ENCODE data around the gene ELL2.

Gene ELL2

DNA sequence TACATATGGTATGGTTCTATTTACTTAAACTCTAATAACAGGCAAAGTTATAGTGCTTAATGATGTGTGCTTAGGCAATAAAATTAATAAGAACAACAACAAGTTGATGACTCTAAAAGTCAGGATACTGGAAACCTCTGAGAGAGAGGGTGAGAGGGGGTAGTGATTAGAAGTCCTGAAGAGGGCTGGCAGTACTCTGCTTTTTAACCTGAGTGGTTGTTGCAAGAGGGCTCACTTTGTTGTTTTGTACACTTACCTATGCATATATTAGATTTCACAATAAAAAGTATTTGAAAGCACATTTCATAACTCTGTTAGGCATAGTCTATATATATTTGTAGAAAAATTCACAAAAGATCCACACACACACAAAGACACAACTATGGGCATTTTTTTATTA is 21.4 kb upstream of the ELL2 start:
- Histone ChIP-seq H3K36me3 (ENCODE audit: control insufficient read depth, insufficient read depth, low read length) (no peaks in the 10 kb centered on the region), H3K9ac (ENCODE audit: low read length) (no peak overlapping the region), H3K4me1 (ENCODE audit: control insufficient read depth, insufficient read depth, low read length) (peaks cover 10% of the 10 kb centered on the region; the same call in 1 of the 2 replicates), H3K4me3 (ENCODE audit: low read depth, low read length) (no peak overlapping the region), H3K27ac (ENCODE audit: low read depth, low read length) (no peak overlapping the region), H3K27me3 (ENCODE audit: control insufficient read depth, insufficient read depth, low read length) (no peaks in the 10 kb centered on the region), H3K9me3 (ENCODE audit: control insufficient read depth, insufficient read depth, low read depth, low read length) (no peaks in the 10 kb centered on the region)

DNA sequence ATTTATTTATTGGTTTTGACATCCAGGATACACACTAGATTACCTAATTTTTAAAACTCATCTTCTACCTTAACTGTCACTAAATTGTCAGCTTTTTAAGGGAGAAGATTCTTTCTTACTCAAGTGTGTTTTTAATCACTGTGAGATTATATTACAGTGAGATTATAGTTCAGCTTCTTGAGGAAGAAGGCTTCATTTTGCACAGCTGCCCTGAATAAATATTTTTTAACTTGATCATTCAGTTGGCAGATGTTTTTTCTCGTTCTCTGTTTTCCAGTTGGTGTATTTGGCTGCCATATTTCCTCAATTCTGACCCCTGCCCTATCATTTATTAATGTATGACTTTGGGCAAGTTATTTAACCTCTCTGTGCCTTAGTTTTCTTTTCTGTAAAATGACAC is 15.0 kb upstream of the ELL2 start:
- no peak overlapping the region for H3K9ac ChIP-seq (ENCODE audit: low read length)
- no peak overlapping the region for H3K4me3 ChIP-seq (ENCODE audit: low read depth, low read length)
- H3K27me3 ChIP-seq (ENCODE audit: control insufficient read depth, insufficient read depth, low read length): no peaks in the 10 kb centered on the region
- H3K9me3 ChIP-seq (ENCODE audit: control insufficient read depth, insufficient read depth, low read depth, low read length): no peaks in the 10 kb centered on the region
- peaks cover 5% of the 10 kb centered on the region; the same call in 1 of the 2 replicates for H3K4me1 ChIP-seq (ENCODE audit: control insufficient read depth, insufficient read depth, low read length)
- no peaks in the 10 kb centered on the region for H3K36me3 ChIP-seq (ENCODE audit: control insufficient read depth, insufficient read depth, low read length)
- no peak overlapping the region for H3K27ac ChIP-seq (ENCODE audit: low read depth, low read length)

DNA sequence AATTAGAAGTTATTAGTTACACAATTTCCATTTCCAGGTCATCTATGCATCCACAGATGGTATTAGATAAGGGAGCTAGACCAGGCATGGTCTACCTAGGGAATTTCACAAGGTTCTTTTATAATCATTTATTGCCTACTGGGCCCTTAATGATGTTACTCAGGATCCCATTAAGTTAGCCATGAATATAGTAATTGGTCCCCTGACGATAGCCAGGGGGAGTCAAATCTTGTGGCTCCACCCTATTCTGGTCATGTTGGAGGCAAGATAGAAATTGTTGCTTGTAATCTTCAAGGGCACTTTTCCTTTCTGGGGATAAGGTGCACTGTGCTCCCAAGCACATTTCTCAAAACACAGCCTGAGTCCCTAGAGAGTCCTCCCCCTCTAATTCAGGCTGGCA is 14.1 kb upstream of the ELL2 start:
- H3K27ac ChIP-seq (ENCODE audit: low read depth, low read length): no peak overlapping the region
- H3K4me3 ChIP-seq (ENCODE audit: low read depth, low read length): no peak overlapping the region
- H3K36me3 ChIP-seq (ENCODE audit: control insufficient read depth, insufficient read depth, low read length): no peaks in the 10 kb centered on the region
- H3K9me3 ChIP-seq (ENCODE audit: control insufficient read depth, insufficient read depth, low read depth, low read length): no peaks in the 10 kb centered on the region
- H3K9ac ChIP-seq (ENCODE audit: low read length): no peak overlapping the region
- peaks cover 5% of the 10 kb centered on the region; the same call in 1 of the 2 replicates for H3K4me1 ChIP-seq (ENCODE audit: control insufficient read depth, insufficient read depth, low read length)
- no peaks in the 10 kb centered on the region for H3K27me3 ChIP-seq (ENCODE audit: control insufficient read depth, insufficient read depth, low read length)

DNA sequence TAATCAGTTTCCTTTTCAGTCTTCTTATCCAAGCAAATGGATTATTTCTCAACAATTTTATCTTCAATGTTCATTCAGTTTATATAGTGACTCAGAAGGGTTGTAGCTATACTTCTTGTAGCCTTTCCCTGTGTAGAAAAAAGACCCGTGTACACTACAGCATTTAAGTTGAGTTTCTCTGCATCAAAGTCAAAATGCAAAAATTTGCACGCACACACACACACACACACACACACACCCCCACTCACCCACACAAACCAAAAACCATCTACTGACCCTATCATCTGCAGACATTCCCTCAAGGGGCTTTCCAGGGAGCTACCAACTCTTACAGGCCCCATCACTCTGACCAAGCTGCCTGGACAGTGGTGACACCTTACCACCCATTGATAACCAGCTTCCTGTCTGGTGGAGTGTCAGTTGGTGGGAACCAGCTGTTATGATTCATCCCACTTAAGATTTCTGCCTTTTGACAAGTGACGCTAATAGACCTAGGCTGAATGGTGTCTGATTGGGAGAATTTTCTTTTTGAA is 12.2 kb upstream of the ELL2 start:
- Histone ChIP-seq H3K4me1 (ENCODE audit: control insufficient read depth, insufficient read depth, low read length) (peaks cover 5% of the 10 kb centered on the region; the same call in 1 of the 2 replicates), H3K9ac (ENCODE audit: low read length) (no peak overlapping the region), H3K36me3 (ENCODE audit: control insufficient read depth, insufficient read depth, low read length) (no peaks in the 10 kb centered on the region), H3K27ac (ENCODE audit: low read depth, low read length) (no peak overlapping the region), H3K4me3 (ENCODE audit: low read depth, low read length) (no peak overlapping the region), H3K27me3 (ENCODE audit: control insufficient read depth, insufficient read depth, low read length) (no peaks in the 10 kb centered on the region), H3K9me3 (ENCODE audit: control insufficient read depth, insufficient read depth, low read depth, low read length) (no peaks in the 10 kb centered on the region)

DNA sequence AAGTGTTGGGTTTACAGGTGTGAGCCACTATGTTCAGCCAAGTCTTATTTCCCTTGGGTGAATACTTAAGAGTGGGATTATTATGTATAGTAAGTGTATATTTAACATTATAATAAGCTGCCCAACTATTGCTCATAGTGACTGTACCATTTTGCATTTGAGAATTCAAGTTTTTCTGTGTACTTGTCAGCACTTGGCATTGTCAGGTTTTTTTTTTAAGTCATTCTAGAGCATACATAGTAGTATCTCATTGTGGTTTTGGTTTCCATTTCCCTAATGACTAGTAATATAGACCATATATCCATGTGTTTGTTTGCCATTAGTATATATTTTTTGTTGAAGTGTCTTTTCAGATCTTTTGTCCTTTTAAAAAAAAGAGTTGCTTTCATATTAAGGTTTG is 10.5 kb upstream of the ELL2 start:
- no peak overlapping the region for H3K4me3 ChIP-seq (ENCODE audit: low read depth, low read length)
- H3K27me3 ChIP-seq (ENCODE audit: control insufficient read depth, insufficient read depth, low read length): no peaks in the 10 kb centered on the region
- no peak overlapping the region for H3K9ac ChIP-seq (ENCODE audit: low read length)
- no peaks in the 10 kb centered on the region for H3K36me3 ChIP-seq (ENCODE audit: control insufficient read depth, insufficient read depth, low read length)
- H3K27ac ChIP-seq (ENCODE audit: low read depth, low read length): no peak overlapping the region
- H3K4me1 ChIP-seq (ENCODE audit: control insufficient read depth, insufficient read depth, low read length): peaks cover 5% of the 10 kb centered on the region; the same call in 1 of the 2 replicates
- no peaks in the 10 kb centered on the region for H3K9me3 ChIP-seq (ENCODE audit: control insufficient read depth, insufficient read depth, low read depth, low read length)

DNA sequence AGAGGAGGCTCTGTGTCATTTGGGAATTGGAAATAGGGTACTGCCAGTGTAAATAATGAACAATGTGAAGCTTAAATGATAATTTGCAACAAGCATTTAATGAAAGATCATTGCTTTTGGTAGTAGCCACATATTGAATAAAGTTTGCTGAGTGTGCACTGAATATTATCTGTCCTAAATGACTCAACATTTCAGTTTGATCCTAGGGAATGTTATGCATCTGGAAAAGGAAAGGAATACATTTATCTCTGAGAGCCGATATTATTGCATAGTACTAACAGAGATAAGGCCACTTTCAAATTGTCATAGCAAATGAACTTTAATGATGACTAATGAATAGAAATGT is 8.7 kb upstream of the ELL2 start:
- Histone ChIP-seq H3K9me3 (ENCODE audit: control insufficient read depth, insufficient read depth, low read depth, low read length) (no peaks in the 10 kb centered on the region), H3K9ac (ENCODE audit: low read length) (no peak overlapping the region), H3K36me3 (ENCODE audit: control insufficient read depth, insufficient read depth, low read length) (no peaks in the 10 kb centered on the region), H3K27me3 (ENCODE audit: control insufficient read depth, insufficient read depth, low read length) (no peaks in the 10 kb centered on the region), H3K4me3 (ENCODE audit: low read depth, low read length) (no peak overlapping the region), H3K4me1 (ENCODE audit: control insufficient read depth, insufficient read depth, low read length) (no peaks in the 10 kb centered on the region), H3K27ac (ENCODE audit: low read depth, low read length) (no peak overlapping the region)

DNA sequence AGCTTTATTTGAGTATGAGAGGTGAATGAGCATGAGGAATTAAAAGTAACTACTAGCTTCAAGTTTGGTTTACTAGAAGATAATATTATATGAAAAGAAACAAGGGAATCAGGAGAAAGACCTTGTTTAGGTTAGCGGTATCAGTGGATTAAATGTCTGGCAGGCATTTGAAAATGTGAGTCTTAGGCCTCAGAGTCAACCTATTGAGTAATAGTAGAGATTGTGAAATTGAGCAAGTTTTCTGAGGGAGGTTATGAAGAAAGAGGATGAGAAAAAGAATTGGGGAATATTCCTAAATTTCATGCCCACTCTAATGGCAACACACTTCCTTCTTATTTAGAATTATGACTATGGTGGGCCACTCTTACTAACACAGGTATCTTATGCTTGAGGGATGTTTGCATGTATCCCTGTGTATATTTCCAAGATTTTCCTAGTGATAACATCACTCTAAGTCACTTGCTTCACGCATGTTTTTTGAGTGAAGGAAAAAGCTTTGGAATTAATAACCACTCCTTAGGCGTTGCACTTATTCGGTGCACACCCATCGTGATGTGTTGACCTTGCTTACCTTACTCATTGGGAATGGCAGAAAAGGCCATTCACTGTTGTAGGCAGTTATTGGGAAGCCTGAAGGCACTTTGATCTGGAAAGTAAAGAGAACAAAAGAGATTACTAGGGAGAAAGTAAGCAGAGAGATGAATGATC is 8.2 kb upstream of the ELL2 start:
- Histone ChIP-seq H3K9ac (ENCODE audit: low read length) (no peak overlapping the region), H3K4me1 (ENCODE audit: control insufficient read depth, insufficient read depth, low read length) (no peaks in the 10 kb centered on the region), H3K36me3 (ENCODE audit: control insufficient read depth, insufficient read depth, low read length) (no peaks in the 10 kb centered on the region), H3K27ac (ENCODE audit: low read depth, low read length) (no peak overlapping the region), H3K4me3 (ENCODE audit: low read depth, low read length) (no peak overlapping the region), H3K9me3 (ENCODE audit: control insufficient read depth, insufficient read depth, low read depth, low read length) (no peaks in the 10 kb centered on the region), H3K27me3 (ENCODE audit: control insufficient read depth, insufficient read depth, low read length) (no peaks in the 10 kb centered on the region)

DNA sequence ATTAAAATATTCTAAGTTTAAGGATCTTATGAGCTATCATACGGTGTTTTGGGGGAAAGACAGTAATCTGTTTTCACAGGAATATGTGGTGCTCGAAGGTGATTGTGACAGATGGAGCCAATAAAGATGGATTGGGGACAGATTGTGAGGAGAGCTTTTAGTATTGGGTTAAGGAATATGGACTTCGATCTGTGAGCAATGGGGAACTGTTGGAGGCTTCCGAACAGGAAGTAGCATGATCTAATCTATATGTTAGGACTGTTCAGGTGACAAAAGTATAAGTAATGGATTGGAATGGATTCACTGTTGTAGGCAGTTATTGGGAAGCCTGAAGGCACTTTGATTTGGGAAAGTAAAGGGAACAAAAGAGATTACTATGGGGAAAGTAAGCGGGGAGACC is 7.4 kb upstream of the ELL2 start:
- H3K36me3 ChIP-seq (ENCODE audit: control insufficient read depth, insufficient read depth, low read length): no peaks in the 10 kb centered on the region
- no peaks in the 10 kb centered on the region for H3K4me1 ChIP-seq (ENCODE audit: control insufficient read depth, insufficient read depth, low read length)
- no peak overlapping the region for H3K9ac ChIP-seq (ENCODE audit: low read length)
- no peak overlapping the region for H3K27ac ChIP-seq (ENCODE audit: low read depth, low read length)
- no peaks in the 10 kb centered on the region for H3K9me3 ChIP-seq (ENCODE audit: control insufficient read depth, insufficient read depth, low read depth, low read length)
- no peaks in the 10 kb centered on the region for H3K27me3 ChIP-seq (ENCODE audit: control insufficient read depth, insufficient read depth, low read length)
- no peak overlapping the region for H3K4me3 ChIP-seq (ENCODE audit: low read depth, low read length)

DNA sequence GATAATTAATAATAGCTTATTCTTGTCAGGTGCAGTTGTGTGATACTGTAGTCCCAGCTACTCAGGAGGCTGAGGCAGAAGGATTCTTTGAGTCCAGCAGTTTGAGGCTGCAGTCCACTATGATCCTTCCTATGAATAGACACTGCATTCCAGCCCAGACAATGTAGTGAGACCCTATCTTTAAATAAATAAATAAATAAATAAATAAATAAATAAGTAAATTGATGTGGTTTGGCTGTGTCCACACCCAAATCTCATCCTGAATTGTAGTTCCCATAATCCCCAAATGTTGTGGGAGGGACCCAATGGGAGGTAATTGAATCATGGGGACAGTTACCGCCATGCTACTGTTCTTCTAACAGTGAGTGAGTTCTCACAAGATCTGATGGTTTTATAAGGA is 5.6 kb upstream of the ELL2 start:
- H3K27me3 ChIP-seq (ENCODE audit: control insufficient read depth, insufficient read depth, low read length): no peaks in the 10 kb centered on the region
- no peaks in the 10 kb centered on the region for H3K9me3 ChIP-seq (ENCODE audit: control insufficient read depth, insufficient read depth, low read depth, low read length)
- H3K4me1 ChIP-seq (ENCODE audit: control insufficient read depth, insufficient read depth, low read length): peaks cover 13% of the 10 kb centered on the region
- H3K27ac ChIP-seq (ENCODE audit: low read depth, low read length): no peak overlapping the region
- no peak overlapping the region for H3K4me3 ChIP-seq (ENCODE audit: low read depth, low read length)
- H3K9ac ChIP-seq (ENCODE audit: low read length): no peak overlapping the region
- H3K36me3 ChIP-seq (ENCODE audit: control insufficient read depth, insufficient read depth, low read length): no peaks in the 10 kb centered on the region

DNA sequence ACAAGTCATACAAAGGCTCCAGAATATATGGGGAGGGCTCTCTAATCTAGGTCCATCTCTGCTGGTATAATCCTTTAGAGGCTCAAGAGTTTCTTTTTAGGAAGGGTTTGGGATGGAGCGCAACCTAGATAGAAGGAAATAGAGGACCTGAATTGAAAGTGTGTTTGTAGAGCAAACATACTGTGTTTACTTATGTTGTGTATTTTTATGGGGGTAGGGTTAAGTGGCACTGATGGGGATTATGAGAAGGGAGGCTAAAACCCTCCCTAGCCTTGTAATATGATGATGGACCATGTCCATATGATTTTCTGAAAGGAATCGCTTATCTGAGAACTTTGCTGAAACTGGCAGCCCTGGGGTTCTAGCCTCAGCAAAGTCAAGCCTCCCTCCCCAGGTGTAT is 4.4 kb upstream of the ELL2 start:
- Histone ChIP-seq H3K27ac (ENCODE audit: low read depth, low read length) (no peak overlapping the region), H3K4me1 (ENCODE audit: control insufficient read depth, insufficient read depth, low read length) (peaks cover 13% of the 10 kb centered on the region), H3K36me3 (ENCODE audit: control insufficient read depth, insufficient read depth, low read length) (no peaks in the 10 kb centered on the region)

DNA sequence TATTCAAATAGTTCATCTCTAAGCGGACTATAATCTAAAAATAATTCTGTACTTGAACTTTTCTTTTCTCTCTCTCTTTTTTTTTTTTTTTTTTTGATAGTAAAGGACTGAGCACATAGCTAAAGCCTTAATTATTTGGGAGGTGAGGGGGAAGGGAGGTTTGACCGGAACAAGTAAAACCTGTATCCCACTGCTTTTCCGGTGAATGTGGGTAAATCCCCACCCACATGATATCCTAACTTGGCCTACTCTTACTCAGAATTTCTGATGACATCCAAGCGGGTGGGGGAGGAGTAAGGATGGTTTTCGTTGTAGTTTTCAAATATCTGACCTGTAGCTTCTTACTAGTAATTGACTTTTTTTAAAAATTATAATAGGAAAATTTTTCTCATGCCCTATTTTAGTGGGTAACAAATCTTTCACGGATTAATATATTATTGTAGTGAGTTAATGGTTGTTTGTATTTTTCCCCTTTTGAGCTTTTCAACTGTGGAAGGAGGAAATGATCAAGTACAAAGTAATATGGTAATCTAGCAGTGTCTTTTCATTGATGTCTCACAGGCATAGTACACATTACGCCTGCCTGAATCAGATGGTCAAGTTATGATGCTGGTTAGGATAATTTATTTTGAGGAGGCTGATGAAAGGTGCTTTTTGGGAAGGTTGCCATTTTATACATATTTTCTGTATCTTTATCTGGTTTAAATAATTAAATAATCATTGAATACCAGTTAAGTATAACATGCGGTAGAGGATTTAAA is 2.2 kb upstream of the ELL2 start:
- H3K9me3 ChIP-seq (ENCODE audit: control insufficient read depth, insufficient read depth, low read depth, low read length): no peaks in the 10 kb centered on the region
- no peak overlapping the region; the same call in 1 of the 2 replicates for H3K27ac ChIP-seq (ENCODE audit: low read depth, low read length)
- H3K36me3 ChIP-seq (ENCODE audit: control insufficient read depth, insufficient read depth, low read length): no peaks in the 10 kb centered on the region
- peaks cover 17% of the 10 kb centered on the region for H3K27me3 ChIP-seq (ENCODE audit: control insufficient read depth, insufficient read depth, low read length)
- no peak overlapping the region for H3K9ac ChIP-seq (ENCODE audit: low read length)
- no peak overlapping the region for H3K4me3 ChIP-seq (ENCODE audit: low read depth, low read length)
- H3K4me1 ChIP-seq (ENCODE audit: control insufficient read depth, insufficient read depth, low read length): peaks cover 29% of the 10 kb centered on the region

More for the DNA sequence above, 4.4 kb upstream of the ELL2 start:
- no peaks in the 10 kb centered on the region for H3K27me3 ChIP-seq (ENCODE audit: control insufficient read depth, insufficient read depth, low read length)
- no peak overlapping the region for H3K4me3 ChIP-seq (ENCODE audit: low read depth, low read length)
- no peak overlapping the region for H3K9ac ChIP-seq (ENCODE audit: low read length)
- H3K9me3 ChIP-seq (ENCODE audit: control insufficient read depth, insufficient read depth, low read depth, low read length): no peaks in the 10 kb centered on the region
